AG04450 (cell line): ENCODE results near the gene TRAPPC12. TPM values are rescaled to one million over a fixed set of nuclear protein-coding genes. Genes with fewer than 3 reads are reported as not detected.

Experiments
- CTCF ChIA-PET: fragments of 300-600, 350-600 bp; formaldehyde crosslinking; extraction: SDS; loops from one replicate; lab custom pipeline; 2022; ENCODE audit warnings: antibody characterized with exemption, inconsistent platforms; lab: Charles Lee
- POLR2A ChIA-PET: fragments of 350-600 bp; formaldehyde crosslinking; extraction: SDS; loops from one replicate; lab custom pipeline; 2021; ENCODE audit warnings: antibody characterized with exemption, inconsistent platforms; lab: Yijun Ruan, JAX
- DNase-seq: peaks from one replicate; pipeline ENCODE4 v3.0.0-alpha.2; 2011; ENCODE audit warnings: low read depth, low spot score
- H3K27ac ChIP-seq: one replicate; pipeline ENCODE4 v1.5.1; 2012; ENCODE audit warnings: low read depth, low read length, control low read depth
- H3K27me3 ChIP-seq: one replicate; pipeline ENCODE4 v1.6.0; 2012; ENCODE audit warnings: low read length; ENCODE audit not compliant: control insufficient read depth, insufficient read depth
- H3K4me3 ChIP-seq: 2 replicates; pipeline ENCODE4 v1.5.1; 2011; ENCODE audit warnings: mild to moderate bottlenecking, low read depth, low read length, control low read depth
- H3K9me3 ChIP-seq: 2 replicates; pipeline ENCODE4 v1.5.1; 2012; ENCODE audit warnings: low read length; ENCODE audit not compliant: control insufficient read depth, insufficient read depth
- CTCF ChIP-seq: IDR thresholded peaks from 2 replicates; pipeline ENCODE4 v1.5.1; 2011; ENCODE audit warnings: low read depth, low read length, control low read depth, inconsistent platforms
- polyA plus RNA-seq: library from polyadenylated mRNA; depleted of rRNA; stranded (reverse); fragments of >200 nt; gene quantifications from 2 replicates; pipeline ENCODE4 v1.2.3, GENCODE V29; 2011

The TRAPPC12 gene
- polyA plus RNA-seq, 1 experiment, result 41.7 TPM

GRCh38 chr2:3465844-3466481, 86.5 kb downstream of the TRAPPC12 start:
- no peak for TF ChIP-seq CTCF
- Histone ChIP-seq H3K4me3 (no peak overlapping the region), H3K27me3 (no peaks in the 10 kb centered on the region), H3K27ac (peak overlapping the region; percentile 81), H3K9me3 (peaks cover 4% of the 10 kb centered on the region; the same call in 1 of the 2 replicates)
- ChIA-PET POLR2A (interaction anchor here (1.1 to 1.2 kb wide), 2 partner anchors 28 to 53 kb away, joined by 3 to 5 read pairs; partner anchors contain the start of gene ADI1), CTCF (interaction anchor here (0.6 to 1.7 kb wide), 2 partner anchors 42 to 185 kb away, joined by 4 to 6 read pairs; no protein-coding TSS in a partner anchor)
- peak; percentile 53 for DNase-seq

- no peak for TF ChIP-seq CTCF
- H3K4me3 ChIP-seq, result no peak overlapping the region
- no peak for DNase-seq
- peaks cover 4% of the 10 kb centered on the region; the same call in 1 of the 2 replicates for H3K9me3 ChIP-seq
- H3K27me3 ChIP-seq, result no peaks in the 10 kb centered on the region
- H3K27ac ChIP-seq, result peak overlapping the region; percentile 81
- POLR2A ChIA-PET, result interaction anchor here (1.1 kb wide), 1 partner anchor 52 kb away, joined by 3 read pairs; the partner anchor contains the start of gene ADI1
- CTCF ChIA-PET, result interaction anchor here (0.6 to 1.7 kb wide), 2 partner anchors 42 to 184 kb away, joined by 4 to 6 read pairs; no protein-coding TSS in a partner anchor
These were observed 87.0 kb downstream of the TRAPPC12 start for GRCh38 chr2:3466482-3466863.

GRCh38 chr2:3466966-3467365, 87.5 kb downstream of the TRAPPC12 start:
- ChIA-PET POLR2A (no interaction called here), CTCF (interaction anchor here (0.6 kb wide), 1 partner anchor 184 kb away, joined by 4 read pairs; no protein-coding TSS in a partner anchor)
- TF ChIP-seq CTCF, result no peak
- no peak for DNase-seq
- H3K9me3 ChIP-seq, result peaks cover 4% of the 10 kb centered on the region; the same call in 1 of the 2 replicates
- H3K4me3 ChIP-seq, result no peak overlapping the region
- H3K27ac ChIP-seq, result no peak overlapping the region
- no peaks in the 10 kb centered on the region for H3K27me3 ChIP-seq

- no peak for DNase-seq
- no peak overlapping the region for H3K4me3 ChIP-seq
- H3K9me3 ChIP-seq, result peaks cover 4% of the 10 kb centered on the region; the same call in 1 of the 2 replicates
- POLR2A ChIA-PET, result no interaction called here
- no peak overlapping the region for H3K27ac ChIP-seq
- CTCF ChIA-PET, result no interaction called here
- H3K27me3 ChIP-seq, result no peaks in the 10 kb centered on the region
- no peak for TF ChIP-seq CTCF
These were observed 88.2 kb downstream of the TRAPPC12 start for GRCh38 chr2:3467654-3468053.
